Fibroblast of lung (primary cell): ENCODE results near the gene FMNL3. TPM values are rescaled to one million over a fixed set of nuclear protein-coding genes. Genes with fewer than 3 reads are reported as not detected.
"Not testable (repeated sequence)": the region's sequence is repeated elsewhere in the genome, so short reads cannot be mapped to it uniquely, and the experiment has no call there.

Experiments
- DNase-seq, 2 donors: peaks; one replicate each; pipeline versions ENCODE4 v3.0.0 to v3.0.0-alpha.2; 2010; ENCODE audit warnings: low read depth in 2 of 2
- H2AFZ ChIP-seq: 2 replicates; pipeline ENCODE4 v1.5.1; 2012; ENCODE audit warnings: low read length, control low read depth, inconsistent platforms
- H3K27ac ChIP-seq: 2 replicates; pipeline ENCODE4 v1.5.1; 2011; ENCODE audit warnings: low read length, control low read depth; ENCODE audit not compliant: insufficient read depth
- H3K27me3 ChIP-seq: 2 replicates; pipeline ENCODE4 v1.5.1; 2011; ENCODE audit warnings: mild to moderate bottlenecking, low read length; ENCODE audit not compliant: control insufficient read depth, insufficient read depth
- H3K36me3 ChIP-seq: 2 replicates; pipeline ENCODE4 v1.5.1; 2011; ENCODE audit warnings: low read length; ENCODE audit not compliant: control insufficient read depth, insufficient read depth
- H3K4me1 ChIP-seq: 2 replicates; pipeline ENCODE4 v1.5.1; 2011; ENCODE audit warnings: low read length; ENCODE audit not compliant: control insufficient read depth, insufficient read depth; ENCODE audit errors: extremely low read depth
- H3K4me2 ChIP-seq: 2 replicates; pipeline ENCODE4 v1.5.1; 2011; ENCODE audit warnings: low read length, control low read depth; ENCODE audit not compliant: insufficient read depth; ENCODE audit errors: extremely low read depth
- H3K4me3 ChIP-seq, 4 experiments: fragments of 200-600 bp in 1 of 4; sonication (generic) in 1 of 4; replicated peaks in 1 of 4; 2 replicates each; pipeline ENCODE4 v1.5.1; 2011 to 2016; ENCODE audit warnings: low read length in 4 of 4, low read depth in 3 of 4, mild to moderate bottlenecking in 3 of 4, control low read depth in 2 of 4, inconsistent platforms in 1 of 4, mixed read lengths in 1 of 4; ENCODE audit not compliant: insufficient read depth in 1 of 4; ENCODE audit errors: control extremely low read depth in 1 of 4
- H3K79me2 ChIP-seq: 2 replicates; pipeline ENCODE4 v1.5.1; 2012; ENCODE audit warnings: mild to moderate bottlenecking, low read length, inconsistent platforms; ENCODE audit not compliant: control insufficient read depth, insufficient read depth
- H3K9ac ChIP-seq: 2 replicates; pipeline ENCODE4 v1.5.1; 2011; ENCODE audit warnings: mild to moderate bottlenecking, low read length, control low read depth; ENCODE audit not compliant: insufficient read depth
- H3K9me3 ChIP-seq: 2 replicates; pipeline ENCODE4 v1.5.1; 2012; ENCODE audit warnings: low read depth, low read length; ENCODE audit not compliant: control insufficient read depth, insufficient read depth
- H4K20me1 ChIP-seq: 2 replicates; pipeline ENCODE4 v1.5.1; 2011; ENCODE audit warnings: low read length; ENCODE audit not compliant: control insufficient read depth, insufficient read depth; ENCODE audit errors: extremely low read depth
- CTCF ChIP-seq, 2 donors: IDR thresholded peaks in 1 of 2; conservative IDR thresholded peaks in 1 of 2; 1 replicate in 1 of 2; 2 replicates in 1 of 2; pipeline ENCODE4 v1.5.1; 2011 to 2012; ENCODE audit warnings: low read length in 2 of 2, control low read depth in 1 of 2, inconsistent platforms in 1 of 2, low read depth in 1 of 2, mild to moderate bottlenecking in 1 of 2
- EZH2 ChIP-seq: IDR thresholded peaks from 2 replicates; pipeline ENCODE4 v1.5.1; 2012; ENCODE audit warnings: low read length, control low read depth, mild to moderate bottlenecking; ENCODE audit errors: missing control alignments
- polyA plus RNA-seq, 2 donors: library from polyadenylated mRNA; depleted of rRNA in 1 of 2; stranded (reverse) in 1 of 2; unstranded in 1 of 2; fragments of >200 nt; gene quantifications; 2 replicates each; pipeline ENCODE4 v1.2.1, GENCODE V29; 2011 to 2012; ENCODE audit warnings: missing spikeins in 1 of 2
- total RNA-seq: library from RNA; depleted of rRNA; stranded (reverse); fragments of >200 nt; gene quantifications from 2 replicates; pipeline ENCODE4 v1.2.1, GENCODE V29; 2014

FMNL3 gene
- total and polyA plus RNA-seq, 2 donors (not counting 1 experiment from before 2014, with no cell fraction given), result 15.0 to 22.5 TPM

DNA sequence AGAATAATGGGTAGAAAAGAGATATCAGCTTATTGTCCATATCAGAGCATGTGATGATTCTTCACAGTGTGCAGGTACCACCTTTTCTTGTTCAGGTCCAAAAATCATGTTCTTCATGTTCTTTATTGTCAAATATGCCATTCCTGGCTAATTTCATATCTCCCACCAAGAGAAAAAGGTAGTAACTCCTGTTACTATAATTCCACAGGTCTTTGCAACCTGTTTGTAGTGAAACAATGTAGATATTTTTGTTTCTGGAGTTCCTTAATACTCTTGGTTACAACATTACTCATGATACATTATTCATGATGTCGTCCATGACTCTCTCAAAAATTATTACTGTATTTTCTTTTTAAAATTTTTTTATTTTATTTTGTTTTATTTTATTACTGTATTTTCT, 22.8 kb upstream of the FMNL3 start:
- no peaks in the 10 kb centered on the region for H3K4me1 ChIP-seq
- no peak for TF ChIP-seq EZH2
- no peak for TF ChIP-seq CTCF (conservative IDR thresholded peaks at IDR 0.05 in 1 of 2, IDR thresholded peaks at IDR 0.05 in 1 of 2; ENCODE audit: low read depth in 1 of 2, low read length in 2 of 2)
- H3K27ac ChIP-seq, result no peak overlapping the region
- H3K9me3 ChIP-seq, result no peaks in the 10 kb centered on the region
- H4K20me1 ChIP-seq, result no peaks in the 10 kb centered on the region
- no peaks in the 10 kb centered on the region for H3K36me3 ChIP-seq
- H3K79me2 ChIP-seq, result no peaks in the 10 kb centered on the region
- no peak overlapping the region for H3K9ac ChIP-seq
- H3K27me3 ChIP-seq, result peaks cover 11% of the 10 kb centered on the region
- DNase-seq, result no peak
- H3K4me3 ChIP-seq, result no peak overlapping the region
- no peak overlapping the region for H2AFZ ChIP-seq
- no peak overlapping the region for H3K4me2 ChIP-seq

GRCh38 chr12:49728446-49728845, 21.2 kb upstream of the FMNL3 start:
- no peaks in the 10 kb centered on the region for H3K36me3 ChIP-seq
- H4K20me1 ChIP-seq, result no peaks in the 10 kb centered on the region
- TF ChIP-seq EZH2, result no peak
- no peak for TF ChIP-seq CTCF (conservative IDR thresholded peaks at IDR 0.05 in 1 of 2, IDR thresholded peaks at IDR 0.05 in 1 of 2; ENCODE audit: low read depth in 1 of 2, low read length in 2 of 2)
- H2AFZ ChIP-seq, result no peak overlapping the region
- H3K27ac ChIP-seq, result no peak overlapping the region
- H3K9me3 ChIP-seq, result no peaks in the 10 kb centered on the region
- no peaks in the 10 kb centered on the region for H3K79me2 ChIP-seq
- no peak overlapping the region for H3K9ac ChIP-seq
- no peaks in the 10 kb centered on the region for H3K4me1 ChIP-seq
- H3K4me3 ChIP-seq, result no peak overlapping the region
- peaks cover 11% of the 10 kb centered on the region for H3K27me3 ChIP-seq
- H3K4me2 ChIP-seq, result no peak overlapping the region
- DNase-seq, result no peak

DNA sequence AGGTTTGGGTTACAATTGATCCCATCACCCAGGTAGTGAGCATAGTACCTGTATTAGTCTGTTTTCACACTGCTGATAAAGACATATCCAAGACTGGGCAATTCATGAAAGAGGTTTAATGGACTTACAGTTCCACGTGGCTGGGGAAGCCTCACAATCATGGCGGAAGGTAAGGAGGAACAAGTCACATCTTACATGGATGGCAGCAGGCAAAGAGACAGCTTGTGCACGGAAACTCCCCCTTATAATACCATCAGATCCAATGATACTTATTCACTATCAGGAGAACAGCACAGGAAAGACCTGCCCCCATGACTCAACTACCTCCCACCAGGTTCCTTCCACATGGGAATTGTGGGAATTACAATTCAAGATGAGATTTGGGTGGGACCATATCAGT, 14.2 kb upstream of the FMNL3 start:
- not testable (repeated sequence) for H2AFZ ChIP-seq

More for the DNA sequence above, 14.2 kb upstream of the FMNL3 start:
- H3K27me3 ChIP-seq, result peaks cover 12% of the 10 kb centered on the region
- not testable (repeated sequence) for H3K27ac ChIP-seq, H3K79me2 ChIP-seq, H3K36me3 ChIP-seq, H3K9me3 ChIP-seq, H4K20me1 ChIP-seq, H3K4me2 ChIP-seq, DNase-seq, H3K4me3 ChIP-seq, H3K4me1 ChIP-seq, H3K9ac ChIP-seq
